Gastroesophageal sphincter (tissue), 4 donors: ENCODE measurements around the gene BLOC1S3. TPM values are rescaled to one million over a fixed set of nuclear protein-coding genes. Genes with fewer than 3 reads are reported as not detected.

Source experiments
- ATAC-seq: fragments of 150-250 bp; one replicate; pipeline ENCODE4 v1.9.1; 2016; ENCODE audit warnings: mild to moderate bottlenecking, moderate library complexity
- H3K27ac ChIP-seq, 4 donors: fragments of 200-600 bp; sonication (generic) in 3 of 4; 1 replicate in 3 of 4; 2 replicates in 1 of 4; pipeline ENCODE4 v1.5.1; 2016 to 2019
- H3K27me3 ChIP-seq: fragments of 200-600 bp; sonication (generic); one replicate; pipeline ENCODE4 v1.5.1; 2019
- H3K36me3 ChIP-seq, 2 donors: fragments of 200-600 bp; sonication (generic); one replicate each; pipeline ENCODE4 v1.5.1; 2019; ENCODE audit warnings: control low read depth in 1 of 2
- H3K4me1 ChIP-seq, 3 donors: fragments of 200-600 bp; sonication (generic); 1 replicate in 2 of 3; 2 replicates in 1 of 3; pipeline ENCODE4 v1.5.1; 2016 to 2019; ENCODE audit warnings: control low read depth in 2 of 3
- H3K4me3 ChIP-seq, 2 donors: fragments of 200-600 bp; sonication (generic); one replicate each; pipeline ENCODE4 v1.5.1; 2019; ENCODE audit warnings: mild to moderate bottlenecking in 1 of 2, moderate library complexity in 1 of 2
- H3K9me3 ChIP-seq, 3 donors: fragments of 200-600 bp; sonication (generic); one replicate each; pipeline ENCODE4 v1.5.1; 2017 to 2019; ENCODE audit warnings: control low read depth in 2 of 3
- CTCF ChIP-seq, 4 experiments: fragments of 200-600 bp in 2 of 4; fragments of 450-650 bp in 2 of 4; sonication (generic) in 1 of 4; IDR thresholded peaks; one replicate each; pipeline ENCODE4 v1.5.1; 2017 to 2019; ENCODE audit warnings: antibody characterized with exemption in 4 of 4, mild to moderate bottlenecking in 2 of 4, moderate library complexity in 2 of 4
- EP300 ChIP-seq: sonication (generic); formaldehyde crosslinking; IDR thresholded peaks from one replicate; pipeline ENCODE4 v1.6.1; 2017; ENCODE audit warnings: antibody characterized with exemption, mild to moderate bottlenecking
- POLR2A ChIP-seq, 2 donors: fragments of 450-650 bp; IDR thresholded peaks; one replicate each; pipeline ENCODE4 v1.6.1; 2017; ENCODE audit warnings: antibody characterized with exemption in 2 of 2, mild to moderate bottlenecking in 2 of 2, moderate library complexity in 1 of 2
- POLR2AphosphoS5 ChIP-seq: sonication (generic); formaldehyde crosslinking; IDR thresholded peaks from one replicate; pipeline ENCODE4 v1.6.1; 2017; ENCODE audit warnings: antibody characterized with exemption
- WGBS, 2 donors: methylation state at CpG; one replicate each; pipeline ENCODE4 v1.1.5; 2018; ENCODE audit warnings: low coverage in 1 of 2; 5-methylcytosine and 5-hydroxymethylcytosine counted together
- total RNA-seq, 4 donors: library from RNA; depleted of rRNA; stranded (reverse); fragments of >200 nt; gene quantifications; one replicate each; pipeline ENCODE4 v1.1.0, GENCODE V29; 2016

Gene BLOC1S3
- total RNA-seq, 4 donors from 2014 or later: 5.0 to 17.0 (median 7.8) TPM

DNA sequence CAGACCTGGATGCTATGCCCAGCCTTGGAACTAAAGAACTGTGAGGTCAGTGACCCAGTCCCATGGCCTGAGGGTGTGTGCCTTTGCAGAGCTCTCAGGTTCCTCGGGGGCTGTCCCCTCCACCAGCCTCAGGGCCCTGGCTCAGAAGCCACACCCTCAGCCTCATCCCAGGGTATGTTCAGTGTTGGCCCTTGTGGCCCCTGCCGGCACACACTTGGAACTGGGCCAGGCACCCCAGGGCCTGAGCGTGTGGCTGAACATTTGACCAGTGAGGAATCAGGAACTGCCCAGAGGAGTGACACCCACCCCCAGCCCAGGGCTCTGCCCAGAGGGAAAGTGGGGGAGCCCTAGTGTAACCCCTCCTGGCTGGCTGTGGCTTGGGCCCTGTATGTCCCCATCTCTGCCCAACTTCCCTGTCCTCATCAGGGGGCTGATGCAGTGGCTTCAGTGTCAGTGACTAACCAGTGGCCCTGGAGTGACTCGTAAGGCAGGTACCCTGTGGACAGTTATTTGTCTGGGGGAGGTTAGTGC lies 27.8 kb upstream of the BLOC1S3 start:
- no peak overlapping the region for H3K4me3 ChIP-seq
- WGBS, 2 donors: no CpG with 5 or more reads among the region's 4 CpGs
- H3K36me3 ChIP-seq: peaks cover 0 to 27% of the 10 kb centered on the region in 2 donors
- peaks cover 0 to 29% (median 23%) of the 10 kb centered on the region in 3 donors for H3K4me1 ChIP-seq
- ATAC-seq: no peak
- H3K27ac ChIP-seq: no peak overlapping the region
- no peak for TF ChIP-seq EP300
- no peak for TF ChIP-seq CTCF (IDR thresholded peaks at IDR 0.05)
- TF ChIP-seq POLR2A (IDR thresholded peaks at IDR 0.05): no peak
- TF ChIP-seq POLR2AphosphoS5: no peak
- H3K27me3 ChIP-seq: peaks cover 58% of the 10 kb centered on the region
- H3K9me3 ChIP-seq: no peaks in the 10 kb centered on the region

DNA sequence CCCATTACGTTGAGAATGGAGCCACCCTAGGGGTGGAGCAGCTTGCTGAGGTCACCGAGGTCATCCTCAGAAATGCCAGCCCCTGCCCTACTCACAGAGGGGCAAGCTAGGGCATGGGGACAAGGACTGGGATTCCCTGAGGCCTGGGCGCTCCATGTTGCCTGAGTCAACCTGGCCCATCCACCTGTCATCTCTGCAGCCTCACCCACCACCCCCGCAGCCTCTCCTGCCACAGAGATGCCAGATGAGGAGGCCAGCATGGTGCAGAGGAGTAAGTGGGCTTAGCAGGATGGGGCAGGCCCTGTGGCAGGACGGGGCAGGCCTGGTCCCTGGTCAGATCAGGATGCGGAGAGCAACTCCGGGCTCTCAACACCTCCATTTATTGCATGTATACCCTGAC lies 27.3 kb upstream of the BLOC1S3 start:
- no peak overlapping the region for H3K27ac ChIP-seq
- no peak for ATAC-seq
- peaks cover 0 to 29% (median 23%) of the 10 kb centered on the region in 3 donors for H3K4me1 ChIP-seq
- WGBS, 2 donors: 100% methylated on average over 1 of the region's 7 CpGs; no CpG with 5 or more reads in 1 of the 2 donors
- peaks cover 0 to 22% of the 10 kb centered on the region in 2 donors for H3K36me3 ChIP-seq
- H3K4me3 ChIP-seq: no peak overlapping the region
- TF ChIP-seq POLR2AphosphoS5 (no peak), CTCF (IDR thresholded peaks at IDR 0.05) (no peak), EP300 (no peak), POLR2A (IDR thresholded peaks at IDR 0.05) (no peak)
- peaks cover 63% of the 10 kb centered on the region for H3K27me3 ChIP-seq
- H3K9me3 ChIP-seq: no peaks in the 10 kb centered on the region

- no peak overlapping the region for H3K27ac ChIP-seq
- peaks cover 0 to 29% (median 23%) of the 10 kb centered on the region in 3 donors for H3K4me1 ChIP-seq
- no peak for ATAC-seq
- no peaks in the 10 kb centered on the region for H3K9me3 ChIP-seq
- TF ChIP-seq EP300: no peak
- TF ChIP-seq POLR2AphosphoS5: no peak
- no peak for TF ChIP-seq POLR2A (IDR thresholded peaks at IDR 0.05)
- no peak for TF ChIP-seq CTCF (IDR thresholded peaks at IDR 0.05)
- no CpG with 5 or more reads among the region's 64 CpGs for WGBS, 2 donors
- H3K4me3 ChIP-seq: peak overlapping the region in 1 of 2 donors; percentile 39
- peaks cover 70% of the 10 kb centered on the region for H3K27me3 ChIP-seq
- H3K36me3 ChIP-seq: peaks cover 0 to 16% of the 10 kb centered on the region in 2 donors
Observed at GRCh38 chr19:45151821-45152503, 26.6 kb upstream of the BLOC1S3 start.

GRCh38 chr19:45152504-45153338 lies 25.9 kb upstream of the BLOC1S3 start:
- TF ChIP-seq POLR2AphosphoS5 (no peak), CTCF (IDR thresholded peaks at IDR 0.05) (no peak), POLR2A (IDR thresholded peaks at IDR 0.05) (no peak), EP300 (no peak)
- ATAC-seq: peak; percentile 40
- H3K4me3 ChIP-seq: peak overlapping the region in 1 of 2 donors; percentile 39
- no CpG with 5 or more reads among the region's 91 CpGs for WGBS, 2 donors
- H3K27me3 ChIP-seq: peaks cover 76% of the 10 kb centered on the region
- H3K36me3 ChIP-seq: peaks cover 0 to 8% of the 10 kb centered on the region in 2 donors
- no peaks in the 10 kb centered on the region for H3K9me3 ChIP-seq
- H3K4me1 ChIP-seq: peaks cover 0 to 29% (median 23%) of the 10 kb centered on the region in 3 donors
- H3K27ac ChIP-seq: no peak overlapping the region
